ENCODE measurements around the gene PTPRK.

DNA sequence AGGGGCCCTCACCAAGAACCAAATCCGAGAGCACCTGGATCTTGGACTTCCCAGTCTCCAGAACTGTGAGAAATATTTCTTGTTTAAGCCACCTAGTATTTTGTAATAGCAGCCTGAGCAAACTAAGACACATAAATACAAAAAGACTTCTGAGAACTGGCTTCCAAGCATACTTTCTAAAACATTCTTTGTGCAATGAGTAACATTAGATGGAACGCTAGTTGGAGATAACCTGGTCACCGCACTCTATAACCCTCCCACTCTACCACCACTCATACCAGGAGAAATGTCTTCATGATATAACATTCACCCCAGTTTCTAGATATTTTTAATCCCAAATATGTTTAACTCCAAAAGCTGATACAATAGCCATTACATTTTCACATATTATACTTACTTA is 450.0 kb downstream of the PTPRK start:
- TF ChIP-seq POLR2AphosphoS5 (IDR thresholded peaks at IDR 0.05; ENCODE audit: low read depth, low read length) = no peak
- TF ChIP-seq CTCF (IDR thresholded peaks at IDR 0.05; ENCODE audit: control extremely low read depth in 1 of 3, insufficient read depth in 1 of 3, low read depth in 1 of 3, low read length in 3 of 3) = no peak
- no peak for TF ChIP-seq KDM1A (IDR thresholded peaks at IDR 0.05; ENCODE audit: borderline replicate concordance, low read length)
- no peak for TF ChIP-seq TAF1 (IDR thresholded peaks at IDR 0.05; ENCODE audit: low read depth, low read length)
- TF ChIP-seq RAD21 (IDR thresholded peaks at IDR 0.05 in 1 of 2, conservative IDR thresholded peaks at IDR 0.05 in 1 of 2; ENCODE audit: low read depth in 2 of 2, low read length in 2 of 2) = no peak
- TF ChIP-seq TEAD4 (IDR thresholded peaks at IDR 0.05; ENCODE audit: low read depth, low read length) = no peak
- no peak for TF ChIP-seq HDAC2 (IDR thresholded peaks at IDR 0.05; ENCODE audit: borderline replicate concordance in 1 of 2, low read depth in 2 of 2, low read length in 2 of 2)
- no peak for TF ChIP-seq NRF1 (IDR thresholded peaks at IDR 0.05; ENCODE audit: low read depth, low read length)
